ENCODE data around the gene CEP112.

GRCh38 chr17:65733314-65733713 is 458.6 kb downstream of the CEP112 start:
- no peak for TF ChIP-seq EZH2 (IDR thresholded peaks at IDR 0.05; ENCODE audit: low read length, missing control alignments)
- no peak for TF ChIP-seq CTCF (conservative IDR thresholded peaks at IDR 0.05 in 1 of 2, IDR thresholded peaks at IDR 0.05 in 1 of 2; ENCODE audit: low read depth in 1 of 2, low read length in 2 of 2)

All from fibroblast of lung (primary cell).